ENCODE data around the gene MRPS18A.

Gene MRPS18A

DNA sequence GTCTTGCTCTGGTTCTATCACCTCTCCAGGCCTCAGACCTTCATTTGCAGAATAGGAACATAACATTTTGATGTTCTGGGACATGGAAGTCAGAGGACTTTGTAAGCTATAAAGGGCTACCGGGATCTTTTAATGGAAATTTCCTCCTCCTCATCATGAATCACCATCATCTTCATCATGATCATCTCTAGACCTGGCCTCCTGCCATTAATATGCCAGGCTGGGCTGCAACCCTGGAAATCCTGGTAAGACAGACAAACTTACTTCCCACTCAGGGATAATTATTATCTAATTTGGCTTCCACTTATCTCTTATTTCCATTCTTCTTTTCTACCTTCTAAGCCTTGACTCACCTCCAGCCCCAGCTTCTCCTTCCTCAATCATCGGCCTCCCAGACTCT is 41.0 kb upstream of the MRPS18A start:
- H4K91ac ChIP-seq (ENCODE audit: low read depth, low read length, poor library complexity), result no peak overlapping the region
- WGBS, 2 donors (ENCODE audit: extremely low coverage in 2 of 2, insufficient read length in 2 of 2, insufficient replicate concordance in 1 of 2), result no CpG with 5 or more reads among the region's 2 CpGs
- H3K18ac ChIP-seq (ENCODE audit: low read length), result no peak overlapping the region
- no peak overlapping the region for H3K23ac ChIP-seq (ENCODE audit: low read depth, low read length, poor library complexity)
- H4K8ac ChIP-seq (ENCODE audit: low read depth, low read length), result no peak overlapping the region
- no peak overlapping the region for H2BK5ac ChIP-seq (ENCODE audit: low read length)
- no peak overlapping the region for H3K9ac ChIP-seq (ENCODE audit: low read depth, low read length, poor library complexity)
- H2AFZ ChIP-seq (ENCODE audit: low read length), result no peak overlapping the region
- H3K79me1 ChIP-seq (ENCODE audit: low read depth, low read length), result no peaks in the 10 kb centered on the region
- H3K27me3 ChIP-seq (ENCODE audit: control insufficient read depth in 3 of 3, insufficient read depth in 3 of 3, low read depth in 1 of 3, low read length in 3 of 3), result peaks cover 0 to 14% (median 0%) of the 10 kb centered on the region in 3 experiments
- no peaks in the 10 kb centered on the region for H3K36me3 ChIP-seq (replicated peaks in 1 of 2; ENCODE audit: control insufficient read depth in 2 of 2, insufficient read depth in 2 of 2, low read length in 2 of 2)
- no peak overlapping the region for H3K4ac ChIP-seq (ENCODE audit: low read length)
- H2BK120ac ChIP-seq (ENCODE audit: low read depth, low read length), result no peak overlapping the region
- H3K14ac ChIP-seq (ENCODE audit: low read length), result no peak overlapping the region
- no peak overlapping the region for H3K4me2 ChIP-seq (ENCODE audit: insufficient read depth, low read length, poor library complexity, severe bottlenecking)
- H3K4me1 ChIP-seq (ENCODE audit: control insufficient read depth in 2 of 2, insufficient read depth in 1 of 2, low read depth in 1 of 2, low read length in 2 of 2), result no peaks in the 10 kb centered on the region
- no peak overlapping the region for H2BK15ac ChIP-seq (ENCODE audit: low read length)
- no peaks in the 10 kb centered on the region for H3K9me3 ChIP-seq (replicated peaks in 1 of 2; ENCODE audit: control insufficient read depth in 2 of 2, insufficient read depth in 1 of 2, low read depth in 1 of 2, low read length in 2 of 2)
- H2AK5ac ChIP-seq (ENCODE audit: low read depth, low read length), result no peak overlapping the region
- no peak overlapping the region for H3K27ac ChIP-seq (replicated peaks; ENCODE audit: low read length)
- no peak overlapping the region for H2BK12ac ChIP-seq (ENCODE audit: low read length)
- H3K4me3 ChIP-seq (ENCODE audit: low read length in 2 of 2), result no peak overlapping the region
- no peak for DNase-seq (ENCODE audit: low spot score)

DNA sequence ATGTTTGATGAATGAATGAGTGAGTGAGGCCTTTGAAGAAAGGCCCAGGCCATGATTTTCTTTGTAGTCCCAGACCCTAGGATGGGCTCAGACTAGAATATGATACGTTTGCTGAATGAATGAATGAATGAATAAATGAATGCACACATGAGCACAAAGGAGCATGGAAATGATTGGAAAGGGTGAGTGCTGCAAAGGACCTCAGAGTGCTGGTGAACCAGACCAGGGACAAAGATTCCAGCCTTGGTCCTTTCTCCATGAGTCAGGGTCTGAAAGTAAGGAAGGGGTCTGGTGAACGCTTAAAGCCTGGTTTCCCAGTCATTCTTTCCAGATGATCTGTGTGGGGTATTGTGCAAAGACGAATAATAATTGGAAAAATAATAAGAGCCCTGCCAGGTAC is 40.0 kb upstream of the MRPS18A start:
- Histone ChIP-seq H3K27me3 (ENCODE audit: control insufficient read depth in 3 of 3, insufficient read depth in 3 of 3, low read depth in 1 of 3, low read length in 3 of 3) (peaks cover 0 to 11% (median 0%) of the 10 kb centered on the region in 3 experiments), H3K18ac (ENCODE audit: low read length) (no peak overlapping the region), H2AFZ (ENCODE audit: low read length) (no peak overlapping the region), H3K79me1 (ENCODE audit: low read depth, low read length) (no peaks in the 10 kb centered on the region), H3K4me1 (ENCODE audit: control insufficient read depth in 2 of 2, insufficient read depth in 1 of 2, low read depth in 1 of 2, low read length in 2 of 2) (no peaks in the 10 kb centered on the region), H2BK12ac (ENCODE audit: low read length) (no peak overlapping the region), H3K4me2 (ENCODE audit: insufficient read depth, low read length, poor library complexity, severe bottlenecking) (no peak overlapping the region), H4K8ac (ENCODE audit: low read depth, low read length) (no peak overlapping the region), H2AK5ac (ENCODE audit: low read depth, low read length) (no peak overlapping the region), H2BK15ac (ENCODE audit: low read length) (no peak overlapping the region), H3K9me3 (replicated peaks in 1 of 2; ENCODE audit: control insufficient read depth in 2 of 2, insufficient read depth in 1 of 2, low read depth in 1 of 2, low read length in 2 of 2) (no peaks in the 10 kb centered on the region), H3K4me3 (ENCODE audit: low read length in 2 of 2) (no peak overlapping the region), H3K14ac (ENCODE audit: low read length) (no peak overlapping the region), H2BK120ac (ENCODE audit: low read depth, low read length) (no peak overlapping the region), H2BK5ac (ENCODE audit: low read length) (no peak overlapping the region), H3K4ac (ENCODE audit: low read length) (no peak overlapping the region), H3K36me3 (replicated peaks in 1 of 2; ENCODE audit: control insufficient read depth in 2 of 2, insufficient read depth in 2 of 2, low read length in 2 of 2) (no peaks in the 10 kb centered on the region), H3K9ac (ENCODE audit: low read depth, low read length, poor library complexity) (no peak overlapping the region), H3K23ac (ENCODE audit: low read depth, low read length, poor library complexity) (no peak overlapping the region), H4K91ac (ENCODE audit: low read depth, low read length, poor library complexity) (no peak overlapping the region), H3K27ac (replicated peaks; ENCODE audit: low read length) (no peak overlapping the region)
- DNase-seq (ENCODE audit: low spot score), result no peak
- no CpG with 5 or more reads among the region's 3 CpGs for WGBS, 2 donors (ENCODE audit: extremely low coverage in 2 of 2, insufficient read length in 2 of 2, insufficient replicate concordance in 1 of 2)

DNA sequence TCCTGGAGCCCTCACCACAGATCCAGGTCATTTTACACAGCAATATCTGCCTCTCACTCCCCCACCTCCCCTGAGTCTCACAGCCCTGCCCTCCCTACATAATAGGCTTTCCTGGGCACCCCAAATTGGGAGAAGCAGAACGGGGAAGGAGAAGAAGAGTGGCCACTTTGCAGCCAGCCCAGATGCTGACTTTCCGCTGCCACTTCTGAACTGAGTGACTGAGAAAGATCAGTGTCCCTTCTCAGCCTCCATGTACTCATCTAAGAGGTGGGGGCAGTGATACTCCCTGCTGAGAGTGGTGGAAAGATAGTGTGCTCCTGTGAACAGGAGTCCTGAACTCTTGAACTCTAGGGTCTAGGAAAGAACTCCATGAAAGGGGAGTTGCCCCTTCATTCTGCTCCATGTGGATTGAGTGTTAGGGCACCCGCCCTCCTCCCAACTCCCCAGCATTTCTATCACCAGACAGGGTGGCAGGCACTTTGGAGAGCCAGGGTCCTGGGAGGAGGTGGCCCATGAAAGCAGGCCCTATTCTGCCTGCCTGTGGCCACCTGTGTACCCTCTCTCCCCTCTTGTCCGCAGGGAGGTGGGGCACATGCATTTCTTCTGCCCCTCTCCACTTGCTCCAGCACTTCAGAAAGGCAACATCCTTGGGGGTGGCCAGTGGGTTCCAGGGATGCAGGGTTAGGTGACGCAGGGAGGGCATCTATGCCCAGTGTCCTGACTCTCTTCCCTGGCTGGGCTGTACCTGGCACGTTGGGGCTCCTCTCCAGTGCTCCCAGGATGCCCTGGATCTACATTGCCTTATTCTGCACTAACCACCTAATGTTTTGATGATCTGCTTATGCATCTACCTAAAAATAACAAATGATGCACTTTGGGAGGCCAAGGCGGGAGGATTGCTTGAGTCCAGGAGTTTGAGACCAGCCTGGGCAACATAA is 38.3 kb upstream of the MRPS18A start:
- Histone ChIP-seq H2BK12ac (ENCODE audit: low read length) (peak overlapping the region; percentile 59), H3K23ac (ENCODE audit: low read depth, low read length, poor library complexity) (no peak overlapping the region), H3K79me1 (ENCODE audit: low read depth, low read length) (no peaks in the 10 kb centered on the region), H3K27me3 (ENCODE audit: control insufficient read depth in 3 of 3, insufficient read depth in 3 of 3, low read depth in 1 of 3, low read length in 3 of 3) (peaks cover 0 to 15% (median 0%) of the 10 kb centered on the region in 3 experiments), H2AFZ (ENCODE audit: low read length) (no peak overlapping the region), H3K18ac (ENCODE audit: low read length) (no peak overlapping the region), H3K14ac (ENCODE audit: low read length) (no peak overlapping the region), H2BK120ac (ENCODE audit: low read depth, low read length) (peak overlapping the region; percentile 47), H4K91ac (ENCODE audit: low read depth, low read length, poor library complexity) (peak overlapping the region; percentile 9), H3K9ac (ENCODE audit: low read depth, low read length, poor library complexity) (no peak overlapping the region), H2BK5ac (ENCODE audit: low read length) (no peak overlapping the region), H3K4ac (ENCODE audit: low read length) (no peak overlapping the region), H3K36me3 (replicated peaks in 1 of 2; ENCODE audit: control insufficient read depth in 2 of 2, insufficient read depth in 2 of 2, low read length in 2 of 2) (no peaks in the 10 kb centered on the region), H3K4me3 (ENCODE audit: low read length in 2 of 2) (no peak overlapping the region), H3K4me2 (ENCODE audit: insufficient read depth, low read length, poor library complexity, severe bottlenecking) (no peak overlapping the region), H2BK15ac (ENCODE audit: low read length) (peak overlapping the region; percentile 95), H3K4me1 (ENCODE audit: control insufficient read depth in 2 of 2, insufficient read depth in 1 of 2, low read depth in 1 of 2, low read length in 2 of 2) (no peaks in the 10 kb centered on the region), H3K9me3 (replicated peaks in 1 of 2; ENCODE audit: control insufficient read depth in 2 of 2, insufficient read depth in 1 of 2, low read depth in 1 of 2, low read length in 2 of 2) (no peaks in the 10 kb centered on the region), H2AK5ac (ENCODE audit: low read depth, low read length) (peak overlapping the region; percentile 30), H4K8ac (ENCODE audit: low read depth, low read length) (no peak overlapping the region), H3K27ac (replicated peaks; ENCODE audit: low read length) (no peak overlapping the region)
- DNase-seq (ENCODE audit: low spot score), result no peak
- WGBS, 2 donors (ENCODE audit: extremely low coverage in 2 of 2, insufficient read length in 2 of 2, insufficient replicate concordance in 1 of 2), result no CpG with 5 or more reads among the region's 7 CpGs

DNA sequence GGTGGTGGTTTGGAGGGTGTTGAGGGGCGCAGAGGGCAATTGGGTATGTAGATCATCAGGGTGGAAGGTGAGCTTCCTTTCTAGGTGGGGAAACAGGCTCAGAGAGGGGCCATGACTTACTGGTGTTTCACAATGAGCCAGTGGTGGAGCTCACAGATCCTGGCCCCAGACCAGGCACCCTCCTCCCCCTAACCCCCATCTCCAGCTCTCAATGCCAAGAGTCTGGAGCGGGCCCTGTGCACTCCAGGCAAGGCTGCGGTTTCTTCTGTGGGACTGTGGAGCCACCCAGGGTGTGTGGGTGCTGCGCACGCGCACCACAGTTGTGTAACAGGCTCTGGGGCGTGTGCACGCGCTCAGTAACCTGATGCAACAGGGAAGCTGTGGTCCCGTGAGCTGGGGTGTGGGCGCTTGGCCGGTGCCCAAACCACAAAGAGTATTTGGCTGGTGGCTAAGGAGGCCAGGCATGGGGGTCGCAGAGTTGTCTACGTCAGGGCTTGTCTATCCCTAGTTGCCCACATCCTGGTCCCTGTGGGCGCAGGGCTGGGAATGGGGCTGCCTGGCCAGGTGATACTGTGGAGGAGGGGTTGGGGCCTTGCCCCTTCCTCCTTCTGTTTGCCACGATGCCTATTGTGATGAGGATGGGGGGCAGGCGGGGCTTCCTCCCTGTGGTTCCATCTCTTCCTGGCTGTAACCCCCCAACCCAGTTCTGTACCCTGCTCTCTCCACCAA is 37.5 kb upstream of the MRPS18A start:
- H2AFZ ChIP-seq (ENCODE audit: low read length), result no peak overlapping the region
- peak overlapping the region; percentile 16 for H2BK5ac ChIP-seq (ENCODE audit: low read length)
- H3K4me3 ChIP-seq (ENCODE audit: low read length in 2 of 2), result no peak overlapping the region
- H3K18ac ChIP-seq (ENCODE audit: low read length), result peak overlapping the region; percentile 84
- peak overlapping the region; percentile 95 for H2BK15ac ChIP-seq (ENCODE audit: low read length)
- H3K4ac ChIP-seq (ENCODE audit: low read length), result no peak overlapping the region
- peak overlapping the region; percentile 30 for H2AK5ac ChIP-seq (ENCODE audit: low read depth, low read length)
- no peaks in the 10 kb centered on the region for H3K79me1 ChIP-seq (ENCODE audit: low read depth, low read length)
- DNase-seq (ENCODE audit: low spot score), result no peak
- no peak overlapping the region for H4K8ac ChIP-seq (ENCODE audit: low read depth, low read length)
- peaks cover 0 to 17% (median 0%) of the 10 kb centered on the region in 3 experiments for H3K27me3 ChIP-seq (ENCODE audit: control insufficient read depth in 3 of 3, insufficient read depth in 3 of 3, low read depth in 1 of 3, low read length in 3 of 3)
- H3K14ac ChIP-seq (ENCODE audit: low read length), result no peak overlapping the region
- peak overlapping the region; percentile 47 for H2BK120ac ChIP-seq (ENCODE audit: low read depth, low read length)
- no peaks in the 10 kb centered on the region for H3K9me3 ChIP-seq (replicated peaks in 1 of 2; ENCODE audit: control insufficient read depth in 2 of 2, insufficient read depth in 1 of 2, low read depth in 1 of 2, low read length in 2 of 2)
- H3K23ac ChIP-seq (ENCODE audit: low read depth, low read length, poor library complexity), result no peak overlapping the region
- no CpG with 5 or more reads among the region's 17 CpGs for WGBS, 2 donors (ENCODE audit: extremely low coverage in 2 of 2, insufficient read length in 2 of 2, insufficient replicate concordance in 1 of 2)
- peak overlapping the region; percentile 27 for H2BK12ac ChIP-seq (ENCODE audit: low read length)
- H3K4me1 ChIP-seq (ENCODE audit: control insufficient read depth in 2 of 2, insufficient read depth in 1 of 2, low read depth in 1 of 2, low read length in 2 of 2), result no peaks in the 10 kb centered on the region
- H3K27ac ChIP-seq (replicated peaks; ENCODE audit: low read length), result no peak overlapping the region
- no peak overlapping the region for H3K4me2 ChIP-seq (ENCODE audit: insufficient read depth, low read length, poor library complexity, severe bottlenecking)
- no peak overlapping the region for H3K9ac ChIP-seq (ENCODE audit: low read depth, low read length, poor library complexity)
- H3K36me3 ChIP-seq (replicated peaks in 1 of 2; ENCODE audit: control insufficient read depth in 2 of 2, insufficient read depth in 2 of 2, low read length in 2 of 2), result no peaks in the 10 kb centered on the region
- H4K91ac ChIP-seq (ENCODE audit: low read depth, low read length, poor library complexity), result peak overlapping the region; percentile 9

Data from neuronal stem cell (in vitro differentiated cells).